LoVo (cell line): ENCODE results near the gene TCF25.
"Not testable (repeated sequence)": the region's sequence is repeated elsewhere in the genome, so short reads cannot be mapped to it uniquely, and the experiment has no call there.

Source experiments
- DNase-seq: peaks from one replicate; pipeline ENCODE4 v3.0.0-alpha.2; 2016; ENCODE audit warnings: low spot score

Gene TCF25

DNA sequence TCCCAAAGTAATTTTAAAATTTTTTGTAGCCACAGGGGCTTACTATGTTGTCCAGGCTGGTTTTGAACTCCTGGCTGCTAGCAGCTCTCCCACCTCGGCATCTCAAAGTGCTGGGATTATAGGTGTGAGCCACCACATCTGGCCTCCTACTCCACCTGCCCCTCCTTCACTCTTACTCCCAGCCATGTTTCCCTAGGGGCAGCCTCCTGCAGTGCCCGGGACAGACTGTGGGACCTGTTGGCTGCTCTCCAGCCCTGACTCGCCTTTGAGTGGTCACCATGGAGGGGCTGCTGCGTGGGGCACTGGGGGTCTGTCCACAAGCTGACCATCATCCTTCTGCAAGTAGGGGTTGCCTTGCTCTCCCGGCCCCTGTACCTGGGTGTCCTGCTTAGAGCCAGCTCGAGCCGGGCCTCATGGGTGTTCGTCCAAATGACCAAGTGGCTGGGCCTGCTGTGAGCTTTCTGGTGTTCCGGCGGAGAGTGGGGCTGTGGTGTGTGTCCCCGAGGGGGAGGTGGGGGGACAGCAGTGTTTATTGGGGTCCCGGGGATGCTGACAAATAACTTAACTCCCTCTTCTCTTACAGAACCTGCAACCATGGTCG is 28.6 kb upstream of the TCF25 start:
- no peak for DNase-seq

DNA sequence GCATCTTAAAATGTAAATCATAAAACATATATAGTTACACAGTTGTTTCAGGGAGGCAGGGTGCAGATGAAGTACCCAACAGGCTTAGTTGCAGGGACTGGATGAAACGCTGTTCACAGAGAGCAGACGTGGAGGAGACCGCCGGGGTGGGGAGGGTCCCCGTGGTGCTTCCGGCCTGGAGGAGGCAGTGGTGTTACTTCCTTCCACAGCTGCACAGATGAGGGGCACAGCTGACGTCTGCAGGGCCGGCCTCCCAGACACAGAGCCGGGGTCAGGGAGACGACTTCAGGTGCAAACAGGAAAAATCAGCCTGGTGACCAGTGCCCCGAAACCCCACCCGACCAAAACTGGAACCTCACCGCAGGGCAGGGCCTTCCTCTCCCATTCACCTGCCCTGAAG is 28.0 kb upstream of the TCF25 start:
- DNase-seq: no peak

DNA sequence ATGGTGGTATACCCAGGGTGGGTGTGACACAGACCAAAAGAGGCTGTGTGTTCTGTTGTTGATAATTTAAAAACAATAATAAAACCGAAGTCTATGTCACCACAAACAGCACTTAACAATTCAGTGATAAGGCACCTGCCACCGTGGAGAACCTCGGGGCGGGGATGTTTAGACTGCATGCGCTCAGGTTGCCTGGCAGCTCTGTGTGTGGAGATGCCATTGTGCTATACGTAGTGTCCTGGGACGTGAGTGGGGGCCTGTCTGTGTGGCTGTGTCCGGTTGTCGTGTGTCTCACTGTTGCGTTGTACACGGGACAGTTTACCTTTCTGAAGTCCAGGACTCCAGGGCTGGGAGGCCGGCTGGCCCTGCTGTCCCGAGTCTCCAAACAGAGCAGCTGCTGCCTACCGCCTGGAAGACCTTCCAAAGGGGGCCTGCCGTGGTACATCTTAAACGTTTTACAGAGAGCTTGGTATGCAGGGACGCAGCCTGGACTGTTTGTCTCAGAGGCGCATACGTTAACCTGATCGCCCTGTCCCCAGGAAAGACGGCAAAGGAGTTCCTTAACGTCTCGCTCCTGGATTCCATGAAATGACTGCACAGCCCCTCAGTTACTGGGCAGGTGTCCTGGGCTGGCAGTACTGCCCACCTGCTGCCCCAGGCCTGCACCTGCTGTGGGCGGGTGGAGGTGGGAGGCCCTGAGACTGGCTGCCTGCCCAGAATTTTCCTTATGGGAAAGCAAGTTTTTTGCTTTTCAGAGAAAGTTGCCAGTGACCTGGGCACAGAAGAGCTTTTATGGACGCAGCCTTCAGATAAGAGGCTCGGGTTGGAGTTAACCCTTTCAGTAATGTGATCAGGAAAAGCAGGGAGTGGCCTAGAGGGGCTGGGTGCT is 26.1 kb upstream of the TCF25 start:
- DNase-seq: no peak

DNA sequence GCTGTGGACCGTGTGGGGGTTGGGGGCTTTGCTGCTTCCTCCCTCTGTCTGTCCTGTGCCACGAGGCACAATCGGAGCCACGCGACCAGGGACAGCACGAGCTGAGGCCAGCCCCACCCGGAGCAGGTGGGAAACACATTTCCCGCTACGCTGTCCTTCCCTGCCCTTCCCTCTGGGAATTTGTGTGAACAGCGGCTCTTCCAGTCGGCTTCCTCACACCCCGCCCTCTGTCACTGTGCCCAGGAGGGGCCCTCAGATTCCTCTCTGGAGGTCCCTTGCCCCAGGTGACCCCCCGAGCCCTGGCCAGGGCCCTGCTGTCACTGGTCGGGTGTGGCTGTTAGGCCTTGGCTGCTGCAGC is 25.5 kb upstream of the TCF25 start:
- no peak for DNase-seq

DNA sequence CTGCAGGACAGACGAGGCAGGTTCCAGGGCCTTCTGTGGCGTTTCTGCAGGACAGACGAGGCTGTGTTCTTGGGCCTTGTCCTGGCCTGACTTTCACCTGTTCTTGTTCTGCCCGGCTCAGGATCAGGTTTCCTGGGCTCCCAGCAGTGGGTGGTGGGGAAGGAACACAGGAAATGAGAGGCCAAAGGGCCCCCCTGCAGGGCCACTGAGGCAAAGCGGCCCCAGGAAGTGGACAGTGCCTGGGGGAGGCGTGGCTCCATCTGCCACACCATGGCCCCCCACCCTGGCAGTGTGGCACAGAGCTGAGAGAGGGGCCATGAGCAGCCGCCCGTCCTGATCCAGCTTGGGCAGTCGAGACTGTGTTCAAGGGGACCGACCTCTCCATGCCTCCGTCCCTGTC is 24.4 kb upstream of the TCF25 start:
- no peak for DNase-seq

DNA sequence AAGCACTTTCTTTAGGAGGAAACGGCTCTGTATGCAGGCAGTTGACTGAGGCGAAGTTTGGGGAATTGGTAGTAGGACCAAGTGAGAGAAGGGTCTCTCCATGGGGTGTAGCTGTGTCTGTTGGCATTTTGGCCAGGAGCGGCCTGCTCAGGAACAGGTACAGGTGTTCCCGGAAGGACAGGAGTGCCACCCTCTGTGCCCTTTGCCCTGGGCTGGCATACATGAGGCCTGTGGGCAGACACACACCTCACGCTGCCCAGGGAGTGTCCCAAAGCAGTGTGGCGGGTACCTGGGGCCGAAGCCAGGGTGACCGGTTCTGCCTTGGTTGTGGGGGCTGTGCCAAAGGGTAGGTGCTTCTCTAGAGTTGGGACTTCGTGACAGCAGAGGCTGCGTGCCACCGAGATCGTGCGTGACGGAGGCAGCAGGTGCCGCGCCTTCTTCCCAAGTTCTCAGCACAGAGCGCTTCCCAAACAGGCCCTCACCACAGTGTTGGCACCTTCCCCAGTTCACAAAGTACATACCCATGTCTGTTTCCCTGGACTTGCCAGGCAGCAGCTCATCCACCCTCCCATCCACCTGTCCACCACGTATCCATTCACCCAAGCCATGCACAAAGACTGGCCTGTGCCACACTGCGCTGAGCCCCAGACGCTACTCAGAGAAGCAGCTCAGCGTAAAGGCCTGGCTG is 19.9 kb upstream of the TCF25 start:
- no peak for DNase-seq

DNA sequence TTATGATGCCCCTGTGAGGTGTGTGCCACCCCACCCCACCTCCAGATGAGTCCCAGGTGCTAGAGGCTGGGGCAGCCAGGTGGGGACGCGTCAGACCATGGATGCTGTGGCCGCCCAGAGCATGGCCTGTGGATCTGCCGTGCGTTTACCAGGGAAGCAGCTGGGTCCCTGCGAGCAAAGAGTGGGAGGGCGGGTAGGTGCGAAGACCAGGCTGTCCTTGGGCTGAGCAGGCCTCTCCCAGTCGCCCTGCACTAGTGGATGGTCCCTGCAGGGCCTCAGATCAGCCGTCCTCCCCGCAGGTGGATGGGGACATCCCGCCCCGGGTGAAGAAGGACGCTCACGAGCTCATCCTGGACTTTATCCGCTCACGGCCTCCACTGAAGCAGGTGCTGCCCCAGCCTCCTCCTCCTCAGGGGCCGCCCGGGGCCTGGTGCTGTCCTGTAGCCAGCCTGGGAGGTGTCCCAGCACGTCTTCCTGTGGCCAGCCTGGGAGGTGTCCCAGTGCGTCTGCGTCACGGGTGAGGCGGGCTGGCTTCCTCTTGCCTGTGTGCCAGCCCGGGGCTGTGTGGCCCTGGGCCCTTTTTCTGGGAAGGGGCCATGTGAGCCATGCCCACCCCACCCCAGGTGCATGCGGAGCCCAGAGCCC is 18.0 kb upstream of the TCF25 start:
- no peak for DNase-seq

DNA sequence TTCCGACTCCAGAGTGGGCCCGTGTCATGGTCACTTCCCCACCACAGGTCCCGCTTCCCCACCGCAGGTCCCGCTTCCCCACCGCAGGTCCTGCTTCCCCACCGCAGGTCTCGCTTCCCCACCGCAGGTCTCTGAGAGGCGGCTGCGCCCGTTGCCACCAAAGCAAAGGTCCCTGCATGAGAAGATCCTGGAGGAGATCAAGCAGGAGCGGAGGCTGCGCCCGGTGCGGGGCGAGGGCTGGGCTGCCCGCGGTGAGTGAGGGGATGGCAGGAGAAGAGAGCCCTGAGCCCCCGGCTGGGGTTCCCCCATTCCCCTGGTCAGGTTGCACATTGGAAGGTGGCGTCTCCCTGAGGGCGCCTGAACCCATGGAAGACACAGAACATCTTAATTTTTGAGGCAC is 17.4 kb upstream of the TCF25 start:
- no peak for DNase-seq

DNA sequence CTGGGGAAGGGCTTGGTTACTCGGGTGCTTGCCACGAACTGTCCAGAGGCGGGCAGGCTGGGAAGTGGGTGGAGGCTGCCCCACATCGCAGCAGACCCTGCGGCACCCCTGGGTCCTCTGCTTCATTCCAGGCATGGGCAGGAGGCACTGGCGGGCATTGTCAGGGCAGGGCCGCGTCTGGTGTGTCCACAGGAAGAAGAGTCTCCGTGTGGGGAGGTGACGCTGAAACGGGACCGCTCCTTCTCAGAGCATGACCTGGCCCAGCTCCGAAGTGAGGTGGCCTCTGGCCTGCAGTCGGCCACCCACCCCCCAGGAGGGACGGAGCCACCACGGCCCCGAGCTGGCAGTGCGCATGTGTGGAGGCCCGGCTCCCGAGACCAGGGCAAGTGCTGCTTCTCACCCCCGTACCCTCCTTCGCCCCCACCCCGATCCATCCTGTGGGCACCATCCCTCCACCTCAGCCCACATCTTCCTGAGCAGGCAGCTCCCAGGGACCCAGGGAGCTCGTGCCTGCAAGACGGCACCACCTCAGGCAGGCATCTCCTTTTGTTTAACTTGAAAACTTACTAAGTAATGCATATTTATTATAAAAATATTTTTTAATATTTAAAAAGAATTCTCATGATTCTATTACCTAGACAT is 14.3 kb upstream of the TCF25 start:
- DNase-seq: no peak

DNA sequence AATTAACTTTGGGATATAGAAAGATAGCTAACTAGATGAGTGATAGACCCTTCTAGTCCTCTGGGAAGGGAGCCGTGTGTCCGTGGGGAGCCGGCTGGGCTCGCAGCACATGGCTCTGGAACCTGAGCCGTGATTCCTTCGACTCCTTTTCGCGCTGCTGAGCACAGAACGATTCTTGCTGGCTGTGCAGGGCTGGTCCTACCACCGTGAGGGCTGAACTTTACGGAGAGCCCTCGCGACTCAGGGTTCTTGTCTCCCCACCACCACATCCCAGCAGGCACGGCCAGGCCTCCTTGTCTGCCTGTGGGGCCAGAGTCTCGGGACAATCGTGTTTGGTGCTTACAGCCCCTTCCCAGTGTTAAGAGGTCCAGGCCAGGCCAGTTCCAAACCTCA is 13.8 kb upstream of the TCF25 start:
- DNase-seq: no peak

DNA sequence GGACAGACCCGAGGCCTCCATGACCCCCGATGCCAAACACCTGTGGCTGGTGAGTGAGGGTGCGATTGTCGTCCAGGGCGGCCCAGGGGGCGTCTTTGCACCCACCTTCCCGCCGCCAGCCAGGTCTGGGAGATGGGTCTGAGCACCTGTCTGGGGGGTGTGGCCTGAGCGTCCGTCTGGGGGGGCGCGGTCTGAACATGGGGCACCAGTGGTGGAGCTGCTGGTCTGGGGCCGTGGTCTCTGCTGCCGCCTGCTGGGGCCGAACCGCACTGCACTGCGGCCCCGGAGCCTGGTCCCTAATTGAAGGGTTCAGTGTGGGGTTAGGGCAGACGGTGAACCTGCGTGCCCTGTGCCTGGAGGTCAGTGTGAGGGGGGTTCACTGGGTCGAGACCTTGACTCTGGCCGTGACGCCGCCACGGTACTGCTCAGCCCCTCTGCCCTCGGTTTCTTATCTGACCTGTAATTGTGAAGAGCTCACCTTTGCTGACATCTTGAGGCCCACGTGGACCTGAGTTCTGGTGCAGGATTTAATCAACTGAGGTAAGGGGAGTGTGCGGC is 12.6 kb upstream of the TCF25 start:
- peak; percentile 39 for DNase-seq

DNA sequence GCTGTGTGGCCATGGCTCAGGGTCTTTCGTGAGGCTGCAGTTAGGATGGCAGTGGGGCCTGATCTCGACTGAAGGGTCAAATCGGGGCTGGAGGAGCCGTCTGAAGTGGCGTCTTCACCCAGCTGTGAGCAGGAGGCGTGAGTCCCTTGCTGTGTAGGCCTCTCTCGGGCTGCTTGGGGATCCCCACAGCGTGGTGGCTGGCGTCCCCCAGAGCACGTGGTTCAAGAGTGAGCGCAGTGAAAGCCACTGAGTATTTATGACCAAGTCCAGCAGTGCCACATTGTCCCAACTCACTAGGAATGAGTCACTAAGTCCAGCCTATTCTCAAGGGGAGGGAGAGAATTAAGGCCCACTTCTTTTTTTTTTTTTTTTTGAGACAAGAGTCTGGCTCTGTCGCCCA is 11.7 kb upstream of the TCF25 start:
- no peak for DNase-seq

DNA sequence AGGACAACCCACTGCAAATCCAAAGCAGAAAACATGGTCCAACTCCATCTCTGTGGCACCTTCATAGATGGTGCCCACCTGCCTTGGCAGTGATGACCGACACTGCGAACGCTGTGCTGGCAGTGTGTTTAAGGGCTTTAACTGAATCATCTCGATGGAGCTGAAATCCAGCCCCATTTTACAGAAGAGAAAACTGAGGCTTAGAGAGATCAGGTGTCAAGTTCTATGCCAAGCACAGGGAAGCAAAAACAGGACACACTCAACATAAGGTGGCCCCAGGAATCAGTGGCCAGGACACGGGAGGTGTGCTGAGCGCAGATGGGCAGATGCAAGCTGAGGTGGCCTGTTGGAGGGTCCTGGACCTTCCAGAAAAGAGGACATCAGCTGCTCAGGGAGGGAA is 10.7 kb upstream of the TCF25 start:
- no peak for DNase-seq

DNA sequence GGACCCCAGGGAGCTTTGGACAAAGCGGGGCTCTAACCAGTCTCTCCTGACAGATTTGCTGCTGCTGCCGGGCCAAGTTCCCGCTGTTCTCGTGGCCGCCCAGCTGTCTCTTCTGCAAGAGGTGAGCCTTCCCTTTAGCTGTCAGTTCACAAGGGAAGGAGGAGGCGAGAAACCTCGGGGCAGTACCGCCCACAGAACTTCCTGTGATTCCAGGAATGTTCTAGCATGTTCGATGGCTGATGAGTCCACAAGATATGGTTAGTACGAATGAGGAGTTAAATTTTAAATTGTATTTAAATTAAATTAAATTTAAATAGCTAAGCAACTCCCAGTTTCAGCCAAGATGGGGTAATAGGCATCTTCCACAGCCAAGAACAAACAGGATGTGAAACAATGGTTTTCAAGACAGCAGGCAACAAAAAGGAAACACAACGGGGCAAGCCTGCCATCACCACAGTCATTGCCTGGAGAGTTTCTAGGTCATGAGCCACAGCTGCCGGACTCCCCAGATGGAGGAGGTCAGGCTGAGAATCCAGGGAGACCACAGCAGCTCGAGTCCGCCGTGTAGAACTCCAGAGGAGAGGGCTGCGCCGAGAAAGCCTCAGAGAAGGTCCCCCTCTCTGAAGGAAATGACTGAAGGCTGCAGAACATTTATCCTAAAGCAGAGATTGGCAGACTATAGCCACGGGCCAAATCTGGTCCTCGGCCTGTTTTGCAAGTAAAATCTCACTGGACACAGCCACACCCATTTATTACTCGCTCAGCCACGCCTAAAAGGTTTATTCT is 9.5 kb upstream of the TCF25 start:
- DNase-seq: no peak

DNA sequence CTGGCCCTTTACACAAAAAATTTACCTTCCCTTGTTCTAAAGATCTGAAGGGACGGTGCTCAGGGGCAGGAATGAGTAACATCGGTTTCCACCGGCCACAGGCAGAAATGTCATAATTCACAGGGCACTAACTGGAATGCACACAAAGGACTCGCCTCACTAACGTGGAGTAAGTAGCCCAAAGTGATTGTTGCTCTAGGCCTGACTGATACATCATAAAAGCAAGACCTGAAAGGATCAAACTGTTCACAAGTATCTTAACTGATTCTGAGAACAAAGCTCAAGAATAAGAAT is 8.9 kb upstream of the TCF25 start:
- no peak for DNase-seq

DNA sequence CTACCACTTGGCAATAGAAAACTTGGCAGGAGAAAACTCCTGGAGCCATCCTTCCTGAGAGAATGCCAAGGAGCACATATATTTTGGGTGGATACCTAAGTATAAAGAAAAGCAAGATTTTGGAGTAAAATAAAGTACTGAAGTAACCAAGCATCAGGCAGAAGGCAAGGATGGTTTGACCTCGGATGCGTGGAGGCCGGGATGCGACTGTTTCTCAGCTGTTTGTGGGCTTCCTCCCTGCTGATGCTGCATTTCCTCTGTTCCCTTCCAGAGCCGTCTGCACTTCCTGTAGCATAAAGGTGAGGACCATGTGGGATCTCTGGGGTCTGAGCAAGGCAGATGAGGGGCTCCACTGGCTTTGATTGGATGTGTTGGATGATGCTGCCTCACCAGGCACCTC is 5.5 kb upstream of the TCF25 start:
- DNase-seq: no peak

DNA sequence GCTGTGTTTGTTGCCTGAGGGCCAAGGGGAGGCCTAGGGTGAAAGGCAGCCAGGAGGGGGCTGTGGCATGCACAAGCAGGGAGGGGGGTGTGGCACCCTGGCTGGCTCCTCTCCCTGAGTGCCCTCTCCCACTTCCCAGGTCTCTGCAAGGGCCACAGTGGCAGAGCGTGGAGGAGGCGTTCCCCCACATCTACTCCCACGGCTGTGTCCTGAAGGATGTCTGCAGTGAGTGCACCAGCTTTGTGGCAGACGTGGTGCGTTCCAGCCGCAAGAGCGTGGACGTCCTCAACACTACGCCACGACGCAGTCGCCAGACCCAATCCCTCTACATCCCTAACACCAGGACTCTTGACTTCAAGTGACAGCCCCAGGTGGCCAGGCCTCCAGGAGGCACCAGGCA is 3.5 kb upstream of the TCF25 start:
- DNase-seq: no peak

DNA sequence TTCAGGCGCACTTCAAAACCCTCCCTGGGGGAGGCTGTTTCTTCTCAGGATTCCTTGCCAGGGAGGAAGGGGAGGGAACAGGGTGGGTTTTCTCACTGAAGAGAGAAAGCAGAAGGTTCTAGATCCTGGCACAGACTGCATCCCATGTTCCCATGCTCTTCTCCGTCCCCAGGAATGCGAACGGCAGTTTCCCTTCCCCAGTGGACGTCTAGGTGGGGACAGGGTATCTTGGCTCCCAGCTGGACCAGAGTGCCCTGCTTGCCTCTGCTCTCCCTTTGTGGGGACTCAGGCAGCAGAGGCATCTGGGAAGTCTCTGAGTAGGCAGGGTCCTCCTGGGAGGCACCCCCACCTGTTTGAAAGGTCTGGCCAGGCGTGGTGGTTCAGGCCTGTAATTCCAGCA is 3.0 kb upstream of the TCF25 start:
- DNase-seq: no peak

DNA sequence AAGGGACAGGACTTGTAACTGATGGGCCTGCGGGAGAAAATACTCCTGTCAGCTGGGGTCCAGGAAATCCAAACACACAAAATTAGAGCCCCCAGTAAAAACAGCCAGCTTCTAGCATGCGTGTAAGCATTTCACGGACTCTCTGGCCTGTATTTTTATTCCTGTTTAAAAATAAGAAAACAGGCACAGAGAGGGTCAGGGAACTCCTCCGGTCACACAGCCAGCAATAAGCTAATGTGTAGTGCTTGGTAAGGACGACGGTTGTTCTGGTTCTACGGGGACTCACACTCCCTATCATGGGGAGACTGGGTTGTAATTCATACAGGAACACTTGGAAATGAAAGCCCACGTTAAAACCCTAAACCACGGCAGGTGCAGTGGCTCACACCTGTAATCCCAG is 1.5 kb upstream of the TCF25 start:
- no peak for DNase-seq

DNA sequence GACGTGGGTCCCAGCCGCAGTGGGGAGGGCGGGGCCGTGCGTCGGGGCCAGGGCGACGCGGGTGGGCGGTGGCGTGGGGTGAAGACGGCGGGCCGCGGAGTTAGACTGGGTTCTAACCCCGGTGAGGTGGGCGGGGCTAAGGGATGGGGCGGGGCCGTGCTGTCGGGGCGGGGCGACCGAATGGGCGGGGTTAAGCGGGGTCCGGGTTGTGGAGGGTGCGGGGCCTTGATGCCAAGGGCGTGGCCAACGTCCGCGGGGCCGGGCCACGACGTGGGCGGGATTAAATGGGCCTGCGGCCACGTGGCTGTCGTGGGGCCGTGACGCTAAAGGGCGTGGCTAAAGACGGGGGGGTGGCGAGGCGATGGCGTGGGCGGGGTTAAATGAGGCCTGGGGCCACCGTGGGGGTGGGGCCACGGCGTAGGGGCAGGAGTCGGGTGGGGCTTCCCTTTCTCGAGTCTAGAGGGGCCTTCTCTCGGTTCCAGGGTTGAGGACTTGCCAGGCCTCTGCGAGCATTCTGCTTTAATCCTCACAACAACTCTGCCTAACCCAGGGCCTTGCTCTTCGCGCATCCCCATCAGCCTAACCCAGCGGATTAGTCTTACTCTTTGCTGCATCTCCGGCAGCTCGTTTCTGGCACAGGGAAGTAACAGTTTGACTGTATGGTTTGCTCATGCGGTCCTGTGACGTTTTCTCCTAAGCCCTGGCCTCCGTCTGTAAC is 739 bp downstream of the TCF25 start:
- peak; percentile 91 for DNase-seq

DNA sequence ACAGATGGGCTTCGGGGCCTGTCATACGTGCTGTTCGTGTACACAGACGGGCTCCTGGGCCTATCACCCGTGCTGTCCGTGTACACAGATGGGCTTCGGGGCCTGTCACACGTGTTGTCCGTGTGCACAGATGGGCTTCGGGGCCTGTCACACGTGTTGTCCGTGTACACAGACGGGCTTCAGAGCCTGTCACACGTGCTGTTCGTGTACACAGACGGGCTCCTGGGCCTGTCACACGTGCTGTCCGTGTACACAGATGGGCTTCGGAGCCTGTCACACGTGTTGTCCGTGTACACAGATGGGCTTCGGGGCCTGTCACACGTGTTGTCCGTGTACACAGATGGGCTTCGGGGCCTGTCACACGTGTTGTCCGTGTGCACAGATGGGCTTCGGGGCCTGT is 5.7 kb downstream of the TCF25 start:
- DNase-seq: not testable (repeated sequence)
